Neural cell (in vitro differentiated cells): ENCODE measurements around the gene FHIT. TPM values are rescaled to one million over a fixed set of nuclear protein-coding genes. Genes with fewer than 3 reads are reported as not detected.

ENCODE experiments used
- H2AFZ ChIP-seq: fragments of 200-600, 300-800 bp; sonication (generic), shearing (Covaris generic); 2 replicates; pipeline ENCODE4 v1.6.0; 2014; ENCODE audit warnings: low read depth, mild to moderate bottlenecking, antibody characterized with exemption, low read length, moderate library complexity
- H3F3A ChIP-seq: fragments of 200-600 bp; shearing (Covaris generic); 2 replicates; pipeline ENCODE4 v1.6.1; 2016; ENCODE audit warnings: mild to moderate bottlenecking, moderate library complexity, mixed read lengths, antibody characterized with exemption, low read length; ENCODE audit not compliant: insufficient read depth, poor library complexity, severe bottlenecking
- H3K27ac ChIP-seq: fragments of 200-600, 300-800 bp; sonication (generic), shearing (Covaris generic); 2 replicates; pipeline ENCODE4 v1.5.1; 2014; ENCODE audit warnings: mild to moderate bottlenecking, low read length, moderate library complexity
- H3K27me3 ChIP-seq: fragments of 300-800, 200-600 bp; sonication (generic), shearing (Covaris generic); 2 replicates; pipeline ENCODE4 v1.6.0; 2014; ENCODE audit warnings: mild to moderate bottlenecking, low read depth, low read length, moderate library complexity; ENCODE audit not compliant: insufficient read depth
- H3K36me3 ChIP-seq: fragments of 300-800, 200-600 bp; sonication (generic), shearing (Covaris generic); 2 replicates; pipeline ENCODE4 v1.5.1; 2014; ENCODE audit warnings: mild to moderate bottlenecking, antibody characterized with exemption, low read length, moderate library complexity; ENCODE audit not compliant: insufficient read depth
- H3K4me2 ChIP-seq: fragments of 300-800, 200-600 bp; sonication (generic), shearing (Covaris generic); 2 replicates; pipeline ENCODE4 v1.6.0; 2014; ENCODE audit warnings: mild to moderate bottlenecking, low read length
- H3K4me3 ChIP-seq: fragments of 300-800, 200-600 bp; sonication (generic), shearing (Covaris generic); 2 replicates; pipeline ENCODE4 v1.5.1; 2014; ENCODE audit warnings: mild to moderate bottlenecking, low read length, moderate library complexity
- H3K79me2 ChIP-seq: fragments of 200-600 bp; shearing (Covaris generic); replicated peaks from 2 replicates; pipeline ENCODE4 v1.6.0; 2014; ENCODE audit warnings: mild to moderate bottlenecking, low read length, moderate library complexity; ENCODE audit not compliant: insufficient read depth
- H3K9ac ChIP-seq: fragments of 300-800, 200-600 bp; sonication (generic), shearing (Covaris generic); 2 replicates; pipeline ENCODE4 v1.6.1; 2016; ENCODE audit warnings: mild to moderate bottlenecking, low read length, mixed read lengths
- H3K9me2 ChIP-seq: fragments of 200-600 bp; shearing (Covaris generic); 2 replicates; pipeline ENCODE4 v1.6.1; 2016; ENCODE audit warnings: mild to moderate bottlenecking, low read length, mixed read lengths; ENCODE audit not compliant: insufficient read depth
- H3K9me3 ChIP-seq: fragments of 200-600, 300-800 bp; sonication (generic), shearing (Covaris generic); 2 replicates; pipeline ENCODE4 v1.6.1; 2016; ENCODE audit warnings: mild to moderate bottlenecking, mixed run types, low read length, moderate library complexity, mixed read lengths
- H4K20me1 ChIP-seq: fragments of 200-600 bp; shearing (Covaris generic); 2 replicates; pipeline ENCODE4 v1.6.1; 2016; ENCODE audit warnings: mild to moderate bottlenecking, mixed run types; ENCODE audit not compliant: insufficient read depth
- CTCF ChIP-seq: fragments of 450-650 bp; IDR thresholded peaks from 2 replicates; pipeline ENCODE4 v1.5.1; 2014; ENCODE audit warnings: antibody characterized with exemption, mild to moderate bottlenecking, moderate library complexity; ENCODE audit not compliant: poor library complexity, severe bottlenecking
- EP300 ChIP-seq: fragments of 450-650 bp; conservative IDR thresholded peaks from 2 replicates; pipeline ENCODE4 v1.6.1; 2014; ENCODE audit warnings: antibody characterized with exemption, mild to moderate bottlenecking, moderate library complexity; ENCODE audit not compliant: poor library complexity, severe bottlenecking
- EZH2 ChIP-seq: fragments of 200-600, 300-800 bp; shearing (Covaris generic), sonication (generic); IDR thresholded peaks from 2 replicates; pipeline ENCODE4 v1.6.1; 2014; ENCODE audit warnings: antibody characterized with exemption, low read length, borderline replicate concordance, mild to moderate bottlenecking; ENCODE audit not compliant: insufficient read depth, poor library complexity, severe bottlenecking
- MXI1 ChIP-seq: fragments of 450-650 bp; conservative IDR thresholded peaks from 2 replicates; pipeline ENCODE4 v1.6.1; 2014; ENCODE audit warnings: antibody characterized with exemption, mild to moderate bottlenecking; ENCODE audit not compliant: poor library complexity, severe bottlenecking
- POLR2AphosphoS5 ChIP-seq: IDR thresholded peaks from 2 replicates; pipeline ENCODE4 v1.6.1; 2012
- RAD21 ChIP-seq: fragments of 450-650 bp; conservative IDR thresholded peaks from 2 replicates; pipeline ENCODE4 v1.6.1; 2014; ENCODE audit warnings: antibody characterized with exemption, mild to moderate bottlenecking, moderate library complexity
- REST ChIP-seq: IDR thresholded peaks from 2 replicates; pipeline ENCODE4 v1.6.1; 2012; ENCODE audit warnings: borderline replicate concordance
- SMC3 ChIP-seq: fragments of 450-650 bp; conservative IDR thresholded peaks from 2 replicates; pipeline ENCODE4 v1.6.1; 2014; ENCODE audit warnings: antibody characterized with exemption, mild to moderate bottlenecking, moderate library complexity; ENCODE audit not compliant: poor library complexity
- TAF1 ChIP-seq: IDR thresholded peaks from 2 replicates; pipeline ENCODE4 v1.6.1; 2012; ENCODE audit warnings: low read depth
- polyA plus RNA-seq: library from polyadenylated mRNA; depleted of rRNA; stranded (reverse); fragments of >200 nt; gene quantifications from 2 replicates; pipeline ENCODE4 v1.2.3, GENCODE V29; 2014

FHIT gene
- polyA plus RNA-seq, 1 donor from 2014 or later = not detected

- Histone ChIP-seq H3K9me3 (no peaks in the 10 kb centered on the region), H3K4me3 (no peak overlapping the region), H3K79me2 (no peaks in the 10 kb centered on the region), H2AFZ (no peak overlapping the region), H3K9ac (no peak overlapping the region), H3K27ac (no peak overlapping the region), H4K20me1 (no peaks in the 10 kb centered on the region), H3K4me2 (no peak overlapping the region), H3K27me3 (no peaks in the 10 kb centered on the region), H3K9me2 (no peaks in the 10 kb centered on the region), H3K36me3 (no peaks in the 10 kb centered on the region), H3F3A (no peaks in the 10 kb centered on the region)
- no peak for TF ChIP-seq EZH2
- TF ChIP-seq CTCF = peak; percentile 19
- no peak for TF ChIP-seq MXI1
Measured at GRCh38 chr3:60948488-60948887, 302.8 kb downstream of the FHIT start.

GRCh38 chr3:60935709-60936108 is 315.5 kb downstream of the FHIT start:
- H3K27me3 ChIP-seq = no peaks in the 10 kb centered on the region
- no peaks in the 10 kb centered on the region for H3K9me3 ChIP-seq
- H3K9ac ChIP-seq = no peak overlapping the region
- H3K9me2 ChIP-seq = no peaks in the 10 kb centered on the region
- no peak overlapping the region for H3K27ac ChIP-seq
- no peaks in the 10 kb centered on the region for H3F3A ChIP-seq
- no peaks in the 10 kb centered on the region for H3K79me2 ChIP-seq
- TF ChIP-seq REST (no peak), MXI1 (no peak), EP300 (no peak), EZH2 (no peak), TAF1 (no peak), RAD21 (no peak), POLR2AphosphoS5 (no peak), CTCF (no peak), SMC3 (no peak)
- H2AFZ ChIP-seq = no peak overlapping the region
- no peaks in the 10 kb centered on the region for H4K20me1 ChIP-seq
- no peak overlapping the region for H3K4me3 ChIP-seq
- no peak overlapping the region for H3K4me2 ChIP-seq
- no peaks in the 10 kb centered on the region for H3K36me3 ChIP-seq
